HG03354 (cell line): Measurements from ENCODE around the gene WBP1.

ENCODE experiments used
- ATAC-seq: cut with Tn5 transposase; IDR thresholded peaks from one replicate; pipeline ENCODE4 v1.9.1; 2021; ENCODE audit warnings: mild to moderate bottlenecking; ENCODE audit not compliant: unreplicated experiment, poor library complexity, severe bottlenecking

WBP1 gene

DNA sequence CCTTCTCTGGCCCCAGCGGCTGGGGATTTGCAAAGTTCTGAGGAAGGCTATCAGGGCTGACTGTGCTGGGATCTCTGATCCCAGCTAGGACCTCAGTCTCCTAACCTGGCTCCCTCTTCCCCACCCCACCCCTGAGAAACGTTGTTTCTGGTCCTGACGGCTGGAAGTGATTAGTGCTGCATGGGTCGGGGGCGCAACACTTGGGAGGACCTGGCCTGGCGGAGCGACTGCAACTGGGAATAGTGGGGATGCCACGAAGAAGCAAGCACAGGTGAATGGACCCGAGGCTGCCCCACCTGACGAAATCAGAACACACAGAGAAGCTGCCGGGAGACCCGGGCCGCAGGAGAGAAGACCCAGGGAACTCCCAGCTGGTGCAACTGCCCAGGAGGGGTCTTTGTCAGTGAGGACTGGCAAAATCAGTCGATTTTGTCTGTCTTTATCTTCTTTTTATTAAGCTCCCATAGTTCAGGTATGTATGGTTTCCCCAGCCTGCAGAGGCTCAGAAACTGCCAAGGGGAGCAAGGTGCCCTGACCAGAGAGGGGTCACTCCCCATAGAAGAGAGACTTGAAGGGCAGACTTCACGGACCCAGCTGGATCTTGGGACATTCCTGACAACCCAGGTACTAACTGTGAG lies 41.8 kb downstream of the WBP1 start:
- no peak for ATAC-seq

GRCh38 chr2:74500578-74500946 lies 42.3 kb downstream of the WBP1 start:
- no peak for ATAC-seq

DNA sequence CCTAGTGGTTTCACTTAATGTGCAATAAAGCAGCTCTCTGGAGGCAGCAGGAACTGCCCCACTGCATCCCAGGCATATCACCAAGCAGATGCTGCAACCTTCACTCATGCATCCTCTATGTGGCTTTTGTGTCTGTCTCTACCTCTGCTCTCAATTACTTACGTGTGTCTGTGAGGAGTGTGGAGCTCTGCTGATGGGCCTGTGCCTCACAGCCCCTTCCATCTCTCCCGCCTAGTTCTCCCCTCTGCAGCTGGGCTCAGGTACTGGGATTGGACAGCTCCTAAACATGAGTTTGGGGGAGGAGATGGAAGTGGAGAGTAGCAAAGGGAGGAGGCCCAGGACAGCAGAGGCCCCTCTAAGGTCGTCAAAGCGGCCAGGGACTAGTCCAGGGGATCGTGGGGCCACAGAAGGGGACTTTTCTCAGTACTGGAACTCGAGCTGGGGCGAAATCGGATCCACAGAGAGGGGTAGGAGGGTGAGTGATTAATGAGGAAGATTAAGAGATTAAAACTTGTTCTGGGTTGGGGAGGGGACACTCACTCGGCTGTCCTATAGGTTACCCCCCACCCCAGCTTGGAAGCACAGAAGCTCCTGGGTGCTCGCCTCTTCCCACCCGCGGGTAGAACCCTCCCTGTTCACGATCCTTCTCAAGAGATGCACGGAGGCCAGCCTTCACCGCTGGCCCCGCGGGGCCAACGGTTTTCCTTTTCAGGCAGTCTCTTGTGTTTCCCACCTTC lies 43.3 kb downstream of the WBP1 start:
- no peak for ATAC-seq

- ATAC-seq = no peak
These were observed 44.0 kb downstream of the WBP1 start for GRCh38 chr2:74502147-74502719.

DNA sequence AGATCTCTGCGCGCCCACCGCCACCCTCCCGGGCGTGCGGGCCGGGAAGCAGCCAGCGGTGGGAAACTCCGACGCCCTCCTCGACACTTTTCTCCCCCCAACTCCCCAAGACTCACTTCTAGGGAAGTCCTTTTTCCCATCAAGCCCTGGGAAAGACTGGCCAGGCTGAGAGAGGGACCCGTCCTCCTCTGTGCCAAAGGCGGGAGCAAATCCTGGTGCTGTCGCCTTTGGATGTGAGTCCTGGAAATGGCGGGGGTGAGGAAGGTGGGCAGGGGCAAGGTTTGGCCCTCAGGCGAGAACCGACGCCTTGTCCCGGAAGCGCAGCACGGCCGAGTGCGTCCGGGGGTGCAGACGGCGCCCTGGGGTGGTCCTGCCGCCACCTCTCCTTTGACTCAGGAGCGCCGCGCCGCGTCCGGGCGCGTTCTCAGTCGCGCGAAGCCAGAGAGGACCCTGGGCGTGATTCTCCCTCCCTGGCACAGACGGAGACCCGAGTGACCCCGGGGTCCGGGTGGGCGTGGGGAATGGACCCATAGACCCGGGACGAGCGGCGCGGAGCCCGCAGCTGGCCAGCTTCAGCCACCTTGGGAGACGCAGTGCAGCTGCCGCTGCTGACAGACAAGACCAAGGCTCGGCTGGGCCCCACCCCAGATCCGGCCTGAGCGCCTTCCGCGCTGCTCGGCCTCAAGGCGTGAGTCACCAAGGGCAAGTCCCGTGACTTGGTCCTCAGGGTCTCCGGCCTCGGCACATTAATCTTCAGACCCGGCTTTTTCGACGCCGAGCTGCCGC lies 44.7 kb downstream of the WBP1 start:
- peak; percentile 42 for ATAC-seq

GRCh38 chr2:74503506-74504475 lies 45.6 kb downstream of the WBP1 start:
- ATAC-seq = no peak

DNA sequence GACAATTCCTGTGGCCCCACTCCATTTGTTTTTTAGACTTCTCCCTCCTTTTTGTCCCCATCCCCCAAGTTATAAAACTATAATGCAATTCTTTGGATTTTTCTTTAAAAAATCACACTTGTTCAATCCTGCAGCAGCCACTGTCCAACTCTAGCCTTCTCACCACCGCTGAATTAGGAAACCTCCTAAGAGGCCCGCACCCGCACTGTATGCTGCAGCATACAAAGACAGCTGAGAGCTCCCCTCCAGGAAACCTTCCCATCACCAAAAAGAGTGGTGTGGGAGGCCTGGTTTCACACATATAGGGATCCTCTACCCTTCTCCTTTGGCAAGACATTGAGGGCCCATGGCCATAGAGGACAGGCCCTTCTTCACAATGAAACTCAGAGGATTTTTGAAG lies 46.4 kb downstream of the WBP1 start:
- no peak for ATAC-seq

DNA sequence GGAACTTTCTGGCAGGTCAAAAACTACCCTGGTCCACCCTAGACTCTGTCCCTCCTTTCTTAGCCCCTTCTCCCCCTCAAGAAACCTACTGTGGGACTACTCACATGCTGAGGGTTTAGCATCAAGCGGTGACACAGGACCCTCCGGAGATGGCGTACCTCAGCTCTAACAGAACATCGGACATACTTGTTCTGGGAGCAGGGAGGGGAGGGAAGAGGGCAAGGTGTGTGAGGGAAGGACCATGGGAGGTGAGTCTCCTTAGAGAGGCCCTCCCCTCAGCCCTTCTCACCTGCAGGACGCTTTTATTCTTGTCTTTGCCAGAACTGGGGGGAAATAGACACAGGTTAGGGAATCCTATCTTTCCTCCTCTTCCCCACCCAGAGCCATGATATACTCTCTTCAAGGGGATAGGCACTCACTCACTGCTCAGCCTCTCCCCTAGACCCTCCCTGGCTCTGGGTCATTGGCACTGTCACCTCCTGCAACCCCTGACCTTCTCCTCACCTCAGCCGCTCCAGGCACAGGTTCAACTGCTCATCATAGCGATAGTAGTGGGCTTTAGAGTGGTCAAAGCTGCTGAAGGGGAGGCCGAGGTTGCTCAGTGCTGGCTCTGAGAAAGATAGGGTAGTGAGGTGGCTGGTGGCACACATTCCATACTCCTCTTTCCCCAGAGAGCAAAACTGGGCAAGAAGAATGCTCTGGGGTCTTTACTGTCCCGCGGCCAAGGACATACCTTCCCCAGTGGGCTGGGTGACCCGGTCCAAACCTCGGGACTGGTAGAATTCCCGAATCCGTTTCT lies 47.4 kb downstream of the WBP1 start:
- no peak for ATAC-seq

DNA sequence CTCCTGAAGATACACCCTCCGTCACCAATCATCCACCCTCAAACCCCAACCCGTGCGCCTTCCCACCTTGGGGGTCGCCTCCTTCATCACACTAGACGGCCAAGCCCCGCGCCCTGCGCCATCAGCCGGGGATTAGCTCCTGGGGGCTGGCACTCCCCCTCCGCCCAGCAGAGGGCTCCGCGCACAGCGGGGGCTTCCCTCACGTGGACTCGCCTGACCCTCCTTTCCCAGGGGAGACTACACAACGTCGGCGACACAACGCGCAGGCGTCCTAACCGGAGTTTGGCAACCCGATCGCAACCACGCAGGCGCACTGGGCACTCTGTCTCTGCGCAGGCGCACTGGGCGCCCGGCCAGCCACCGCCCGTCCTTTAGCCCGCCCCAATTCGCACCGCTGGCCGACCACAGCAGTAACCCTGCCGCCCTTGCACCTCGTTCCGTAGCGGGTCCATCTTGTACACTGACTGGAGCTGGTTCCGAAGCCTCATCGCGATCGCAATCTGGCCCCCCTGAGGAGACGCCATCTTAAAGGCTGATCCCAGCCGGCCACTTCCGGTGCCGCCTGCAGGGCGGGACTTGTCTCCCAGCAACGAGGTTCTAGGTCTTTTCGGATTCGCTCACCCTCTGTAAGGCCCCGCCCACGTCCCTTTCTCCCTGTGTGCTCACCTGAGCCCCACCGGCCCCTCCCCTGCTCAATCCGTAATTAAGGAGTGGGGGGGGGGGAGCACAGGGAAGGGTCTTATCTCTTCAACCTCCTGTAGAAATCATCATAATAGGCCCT lies 49.1 kb downstream of the WBP1 start, which contains the start of gene PCGF1:
TSS of gene PCGF1 (minus strand) at position 551 of the 781 bp plus-strand sequence. CDS start at position 524, 27 bp downstream.
- ATAC-seq = peak; percentile 90

- peak; percentile 3 for ATAC-seq
These were observed 49.8 kb downstream of the WBP1 start for GRCh38 chr2:74507926-74508520.

DNA sequence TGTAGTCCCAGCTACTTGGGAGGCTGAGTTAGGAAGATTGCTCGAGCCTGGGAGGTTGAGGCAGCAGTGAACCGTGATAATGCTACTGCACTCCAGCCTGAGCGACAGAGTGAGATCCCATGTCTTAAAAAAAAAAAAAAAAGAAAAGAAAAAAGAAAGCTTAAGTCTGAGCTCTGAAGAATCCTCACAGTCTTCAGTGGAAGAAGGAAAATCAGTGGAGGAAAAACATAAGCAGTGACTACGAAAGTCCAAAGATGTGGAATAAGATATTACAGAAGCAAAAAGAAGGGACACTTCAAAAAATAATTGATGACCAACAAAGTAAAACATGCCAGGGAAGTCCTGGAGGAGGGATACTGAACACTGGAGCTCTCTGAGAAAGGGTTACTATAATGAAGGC lies 52.0 kb downstream of the WBP1 start:
- ATAC-seq = no peak
